Lung (tissue), 12 donors: Measurements from ENCODE around the gene DNAJC15. TPM values are rescaled to one million over a fixed set of nuclear protein-coding genes. Genes with fewer than 3 reads are reported as not detected.
"Not testable (repeated sequence)": the region's sequence is repeated elsewhere in the genome, so short reads cannot be mapped to it uniquely, and the experiment has no call there.

Experiments
- ATAC-seq: fragments of 200-7000 bp; cut with Tn5 transposase; one replicate; pipeline ENCODE4 v1.9.1; 2020; ENCODE audit warnings: moderate number of reproducible peaks; ENCODE audit not compliant: insufficient read depth, low FRiP score
- DNase-seq, 3 donors: peaks; one replicate each; pipeline ENCODE4 v3.0.0-alpha.2; 2013 to 2017
- H3K27ac ChIP-seq, 2 donors: one replicate each; pipeline ENCODE4 v1.5.1; 2013; ENCODE audit warnings: mild to moderate bottlenecking in 2 of 2, moderate library complexity in 2 of 2, control low read depth in 1 of 2, inconsistent platforms in 1 of 2, low read depth in 1 of 2, low read length in 1 of 2
- H3K27me3 ChIP-seq, 3 donors: one replicate each; pipeline ENCODE4 v1.5.1; 2013; ENCODE audit warnings: low read length in 2 of 3; ENCODE audit not compliant: control insufficient read depth in 3 of 3, insufficient read depth in 3 of 3
- H3K36me3 ChIP-seq, 4 donors: one replicate each; pipeline ENCODE4 v1.5.1; 2013; ENCODE audit warnings: low read length in 4 of 4, mild to moderate bottlenecking in 1 of 4, moderate library complexity in 1 of 4; ENCODE audit not compliant: control insufficient read depth in 4 of 4, insufficient read depth in 4 of 4
- H3K4me1 ChIP-seq, 5 donors: one replicate each; pipeline ENCODE4 v1.5.1; 2013; ENCODE audit warnings: low read length in 5 of 5, mild to moderate bottlenecking in 2 of 5, moderate library complexity in 1 of 5; ENCODE audit not compliant: control insufficient read depth in 5 of 5, insufficient read depth in 5 of 5
- H3K4me3 ChIP-seq: one replicate; pipeline ENCODE4 v1.5.1; 2013; ENCODE audit warnings: mild to moderate bottlenecking, control low read depth, moderate library complexity
- H3K9ac ChIP-seq, 2 donors: one replicate each; pipeline ENCODE4 v1.5.1; 2013; ENCODE audit warnings: low read length in 2 of 2, control low read depth in 1 of 2; ENCODE audit not compliant: insufficient read depth in 1 of 2
- H3K9me3 ChIP-seq, 4 donors: one replicate each; pipeline ENCODE4 v1.5.1; 2013; ENCODE audit warnings: low read length in 3 of 4, mild to moderate bottlenecking in 1 of 4, moderate library complexity in 1 of 4; ENCODE audit not compliant: control insufficient read depth in 4 of 4, insufficient read depth in 3 of 4
- CTCF ChIP-seq: IDR thresholded peaks from 2 replicates; pipeline ENCODE4 v1.5.1; 2012; ENCODE audit warnings: mild to moderate bottlenecking; ENCODE audit errors: control extremely low read depth, extremely low read depth
- whole genome bisulfite sequencing, 2 donors: extraction: QIAGEN DNeasy Blood & Tissue Kit; methylation state at CpG; one replicate each; pipeline ENCODE4 v1.1.7; 2013; 5-methylcytosine and 5-hydroxymethylcytosine counted together
- polyA plus RNA-seq, 2 donors: library from polyadenylated mRNA; stranded (reverse); fragments of 200-250 nt; gene quantifications; one replicate each; pipeline ENCODE4 v1.2.1, GENCODE V29; 2013
- total RNA-seq, 2 donors: library from RNA; depleted of rRNA in 1 of 2; stranded (reverse); fragments of >200 nt in 1 of 2; gene quantifications; one replicate each; pipeline ENCODE4 v1.2.1, GENCODE V29; 2014 to 2021
- donor health status: control.
- donor health status: control.
- donor health status: Bipolar disorder and iron deficiency.
- donor health status: healthy.
- donor health status: DM: yes; HTN: yes; CAD: no.

Gene DNAJC15
- total and polyA plus RNA-seq, 4 donors = 16.8 to 21.8 (median 19.2) TPM

- peaks cover 0 to 17% (median 8%) of the 10 kb centered on the region in 5 donors for H3K4me1 ChIP-seq
- DNase-seq (no peak), ATAC-seq (no peak)
- H3K9ac ChIP-seq = no peak overlapping the region
- no peaks in the 10 kb centered on the region for H3K27me3 ChIP-seq
- no peak overlapping the region for H3K27ac ChIP-seq
- H3K9me3 ChIP-seq = peaks cover 0 to 4% (median 0%) of the 10 kb centered on the region in 4 donors
- peaks cover 0 to 16% (median 4%) of the 10 kb centered on the region in 4 donors for H3K36me3 ChIP-seq
- TF ChIP-seq CTCF = no peak
- no peak overlapping the region for H3K4me3 ChIP-seq
- 98 to 99% methylated on average over 3 of the region's 3 CpGs for WGBS, 2 donors
Measured at GRCh38 chr13:43033038-43033437, 9.7 kb downstream of the DNAJC15 start.

- no peak overlapping the region for H3K9ac ChIP-seq
- peaks cover 0 to 16% (median 3%) of the 10 kb centered on the region in 4 donors for H3K36me3 ChIP-seq
- no peak for ATAC-seq
- DNase-seq = peak; percentile 44 to 66 (median 59)
- no peaks in the 10 kb centered on the region for H3K27me3 ChIP-seq
- H3K4me3 ChIP-seq = no peak overlapping the region
- peak overlapping the region in 1 of 2 donors; percentile 6 for H3K27ac ChIP-seq
- peaks cover 3 to 16% (median 11%) of the 10 kb centered on the region in 5 donors for H3K4me1 ChIP-seq
- WGBS, 2 donors = 73 to 89% methylated on average over 14 of the region's 14 CpGs
- peaks cover 0 to 4% (median 0%) of the 10 kb centered on the region in 4 donors for H3K9me3 ChIP-seq
- no peak for TF ChIP-seq CTCF
Measured at GRCh38 chr13:43036351-43037250, 13.2 kb downstream of the DNAJC15 start.

GRCh38 chr13:43039966-43040365 lies 16.6 kb downstream of the DNAJC15 start:
- H3K36me3 ChIP-seq = no peaks in the 10 kb centered on the region
- H3K27me3 ChIP-seq = no peaks in the 10 kb centered on the region
- peaks cover 3 to 26% (median 12%) of the 10 kb centered on the region in 5 donors for H3K4me1 ChIP-seq
- DNase-seq = no peak
- no peaks in the 10 kb centered on the region for H3K9me3 ChIP-seq
- H3K9ac ChIP-seq = no peak overlapping the region
- 97 to 100% methylated on average over 2 of the region's 2 CpGs for WGBS, 2 donors
- H3K27ac ChIP-seq = no peak overlapping the region
- no peak overlapping the region for H3K4me3 ChIP-seq
- TF ChIP-seq CTCF = no peak
- ATAC-seq = no peak

- H3K9ac ChIP-seq, H3K9me3 ChIP-seq, H3K4me3 ChIP-seq, DNase-seq, H3K36me3 ChIP-seq, H3K27me3 ChIP-seq, H3K27ac ChIP-seq: not testable (repeated sequence)
- peak; percentile 49 for ATAC-seq
- H3K4me1 ChIP-seq = peaks cover 3 to 26% (median 12%) of the 10 kb centered on the region in 5 donors
- 83 to 84% methylated on average over 13 of the region's 13 CpGs for WGBS, 2 donors
Measured at GRCh38 chr13:43040581-43041368, 17.4 kb downstream of the DNAJC15 start.
